OCI-LY3 (cell line): ENCODE measurements around the gene OR4K1.

ENCODE experiments used
- EZH2phosphoT487 ChIP-seq: fragments of 200-600 bp; shearing (Covaris generic); IDR thresholded peaks from 2 replicates; pipeline ENCODE4 v1.6.1; 2018; ENCODE audit warnings: antibody characterized with exemption, mixed run types, low read depth
- TF ChIP-seq, protein P1 (sequence below): fragments of 200-600, 300-600 bp; sonication (generic); IDR thresholded peaks from 2 replicates; pipeline ENCODE4 v1.5.1; 2014; ENCODE audit warnings: antibody characterized with exemption, low read length, low read depth

DNA sequence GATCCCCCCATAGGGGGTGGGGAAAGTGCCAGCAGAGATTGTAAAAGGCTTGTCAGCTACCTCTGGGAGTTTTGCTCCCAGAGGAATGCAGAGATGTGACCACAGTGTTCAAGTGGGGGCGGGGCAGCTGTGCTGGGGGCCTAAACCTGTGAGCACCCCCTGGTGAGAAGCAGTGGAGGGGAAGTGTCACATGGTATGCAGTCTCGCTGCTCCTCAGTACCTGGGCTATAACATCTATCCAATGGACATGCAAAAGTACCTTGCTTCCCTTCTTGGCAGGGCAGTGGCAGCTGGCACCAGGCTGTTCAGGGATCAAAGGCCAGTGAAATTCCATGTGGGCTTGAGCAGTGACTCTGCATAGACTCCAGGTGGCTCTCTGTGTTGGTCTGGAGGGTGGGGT is 35.4 kb upstream of the OR4K1 start:
- TF ChIP-seq, protein P1, sequence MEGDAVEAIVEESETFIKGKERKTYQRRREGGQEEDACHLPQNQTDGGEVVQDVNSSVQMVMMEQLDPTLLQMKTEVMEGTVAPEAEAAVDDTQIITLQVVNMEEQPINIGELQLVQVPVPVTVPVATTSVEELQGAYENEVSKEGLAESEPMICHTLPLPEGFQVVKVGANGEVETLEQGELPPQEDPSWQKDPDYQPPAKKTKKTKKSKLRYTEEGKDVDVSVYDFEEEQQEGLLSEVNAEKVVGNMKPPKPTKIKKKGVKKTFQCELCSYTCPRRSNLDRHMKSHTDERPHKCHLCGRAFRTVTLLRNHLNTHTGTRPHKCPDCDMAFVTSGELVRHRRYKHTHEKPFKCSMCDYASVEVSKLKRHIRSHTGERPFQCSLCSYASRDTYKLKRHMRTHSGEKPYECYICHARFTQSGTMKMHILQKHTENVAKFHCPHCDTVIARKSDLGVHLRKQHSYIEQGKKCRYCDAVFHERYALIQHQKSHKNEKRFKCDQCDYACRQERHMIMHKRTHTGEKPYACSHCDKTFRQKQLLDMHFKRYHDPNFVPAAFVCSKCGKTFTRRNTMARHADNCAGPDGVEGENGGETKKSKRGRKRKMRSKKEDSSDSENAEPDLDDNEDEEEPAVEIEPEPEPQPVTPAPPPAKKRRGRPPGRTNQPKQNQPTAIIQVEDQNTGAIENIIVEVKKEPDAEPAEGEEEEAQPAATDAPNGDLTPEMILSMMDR = no peak
- TF ChIP-seq EZH2phosphoT487 = no peak
